Caco-2 (cell line): ENCODE measurements around the gene PPP1R15B. TPM values are rescaled to one million over a fixed set of nuclear protein-coding genes. Genes with fewer than 3 reads are reported as not detected.

Source experiments
- BruUV-seq: library from RNA; stranded (reverse); fragments of 400-500 nt; replicated peaks from 2 replicates; lab custom pipeline; 2021; lab: Mats Ljungman, UMichigan
- CTCF ChIA-PET: fragments of 300-600 bp; sonication (Branson Sonifier 250); formaldehyde crosslinking; loops from one replicate; lab custom pipeline; 2022; ENCODE audit warnings: antibody characterized with exemption; lab: Charles Lee
- POLR2A ChIA-PET: fragments of 300-600 bp; sonication (Branson Sonifier 250); formaldehyde crosslinking; loops from one replicate; lab custom pipeline; 2022; ENCODE audit warnings: antibody characterized with exemption; lab: Charles Lee
- DNase-seq, 2 experiments: peaks; one replicate each; pipeline versions ENCODE4 v3.0.0 to v3.0.0-alpha.2; 2020 to 2022
- H3K27me3 ChIP-seq: replicated peaks from 2 replicates; pipeline ENCODE4 v1.6.0; 2011; ENCODE audit warnings: low read length; ENCODE audit not compliant: control insufficient read depth, insufficient read depth
- H3K36me3 ChIP-seq: 2 replicates; pipeline ENCODE4 v1.5.1; 2011; ENCODE audit warnings: low read length; ENCODE audit not compliant: control insufficient read depth, insufficient read depth
- H3K4me1 ChIP-seq: fragments of 250-450 bp; sonication (Bioruptor Pico); 2 replicates; pipeline ENCODE4 v1.5.1; 2020; ENCODE audit warnings: mild to moderate bottlenecking
- H3K4me3 ChIP-seq: 2 replicates; pipeline ENCODE4 v1.5.1; 2011; ENCODE audit warnings: low read depth, mild to moderate bottlenecking, control low read depth, low read length
- H3K9me3 ChIP-seq: fragments of 250-450 bp; sonication (Bioruptor Pico); 2 replicates; pipeline ENCODE4 v1.5.1; 2020; ENCODE audit warnings: mild to moderate bottlenecking, moderate library complexity
- H3K27ac Mint-ChIP-seq: one replicate; pipeline ENCODE4 v1.8.0; 2022; ENCODE audit warnings: mixed read lengths; ENCODE audit not compliant: unreplicated experiment
- H3K27me3 Mint-ChIP-seq: one replicate; pipeline ENCODE4 v1.8.0; 2022; ENCODE audit warnings: mixed read lengths; ENCODE audit not compliant: insufficient read depth, unreplicated experiment
- H3K36me3 Mint-ChIP-seq: one replicate; pipeline ENCODE4 v1.8.0; 2022; ENCODE audit warnings: mild to moderate bottlenecking, mixed read lengths; ENCODE audit not compliant: insufficient read depth, unreplicated experiment
- H3K4me1 Mint-ChIP-seq: one replicate; pipeline ENCODE4 v1.8.0; 2022; ENCODE audit warnings: low read depth, mixed read lengths; ENCODE audit not compliant: unreplicated experiment
- H3K4me3 Mint-ChIP-seq: one replicate; pipeline ENCODE4 v1.8.0; 2022; ENCODE audit warnings: mild to moderate bottlenecking, moderate library complexity, mixed read lengths; ENCODE audit not compliant: unreplicated experiment
- H3K9me3 Mint-ChIP-seq: one replicate; pipeline ENCODE4 v1.8.0; 2022; ENCODE audit warnings: mixed read lengths; ENCODE audit not compliant: unreplicated experiment
- intact Hi-C: fragments of 100-400 bp; cut with micrococcal nuclease; formaldehyde crosslinking; loops from one replicate; pipeline ENCODE4 v1.10.0; 2022; ENCODE audit not compliant: unreplicated experiment
- total RNA-seq: library from RNA; stranded (reverse); gene quantifications from 2 replicates; pipeline ENCODE4 v1.2.3, GENCODE V29; 2022
- TF ChIP-seq, protein P1 (sequence below), 2 experiments: fragments of 200-600 bp in 1 of 2; IDR thresholded peaks; 1 replicate in 1 of 2; 2 replicates in 1 of 2; pipeline versions ENCODE4 v1.5.1 to v1.8.0; 2011 to 2022; ENCODE audit warnings: antibody characterized with exemption in 1 of 2, control low read depth in 1 of 2, inconsistent platforms in 1 of 2, low read depth in 1 of 2, low read length in 1 of 2, mild to moderate bottlenecking in 1 of 2, moderate library complexity in 1 of 2; ENCODE audit not compliant: insufficient read depth in 1 of 2, severe bottlenecking in 1 of 2, unreplicated experiment in 1 of 2

The PPP1R15B gene
- total RNA-seq, 1 experiment from 2014 or later, result 48.4 TPM

- H3K27me3 Mint-ChIP-seq, result no peaks in the 10 kb centered on the region
- CTCF ChIA-PET, result interaction anchor here (0.5 to 3.3 kb wide), 19 partner anchors 9 to 375 kb away, joined by 3 to 35 read pairs (median 5); partner anchors contain the start of genes MDM4 and PIK3C2B
- no TSS peak for BruUV-seq
- Histone ChIP-seq H3K4me1 (peaks cover 5% of the 10 kb centered on the region; the same call in 1 of the 2 replicates), H3K9me3 (no peaks in the 10 kb centered on the region), H3K4me3 (no peak overlapping the region), H3K36me3 (peaks cover 4% of the 10 kb centered on the region; the same call in 1 of the 2 replicates), H3K27me3 (no peaks in the 10 kb centered on the region)
- H3K36me3 Mint-ChIP-seq, result peaks cover 32% of the 10 kb centered on the region
- H3K27ac Mint-ChIP-seq, result peak overlapping the region; percentile 4
- DNase-seq, result peak; percentile 75 to 80
- intact Hi-C loops, result loop anchor here (1.0 kb wide), 2 partner anchors 63 to 72 kb away; partner anchors contain the start of gene PIK3C2B
- POLR2A ChIA-PET, result interaction anchor here (0.6 to 1.0 kb wide), 3 partner anchors 24 to 218 kb away, joined by 3 to 4 read pairs (median 3); partner anchors contain the start of genes GOLT1A and MDM4
- no peak overlapping the region for H3K4me3 Mint-ChIP-seq
- H3K4me1 Mint-ChIP-seq, result peaks cover 7% of the 10 kb centered on the region
- H3K9me3 Mint-ChIP-seq, result no peaks in the 10 kb centered on the region
- TF ChIP-seq, protein P1, sequence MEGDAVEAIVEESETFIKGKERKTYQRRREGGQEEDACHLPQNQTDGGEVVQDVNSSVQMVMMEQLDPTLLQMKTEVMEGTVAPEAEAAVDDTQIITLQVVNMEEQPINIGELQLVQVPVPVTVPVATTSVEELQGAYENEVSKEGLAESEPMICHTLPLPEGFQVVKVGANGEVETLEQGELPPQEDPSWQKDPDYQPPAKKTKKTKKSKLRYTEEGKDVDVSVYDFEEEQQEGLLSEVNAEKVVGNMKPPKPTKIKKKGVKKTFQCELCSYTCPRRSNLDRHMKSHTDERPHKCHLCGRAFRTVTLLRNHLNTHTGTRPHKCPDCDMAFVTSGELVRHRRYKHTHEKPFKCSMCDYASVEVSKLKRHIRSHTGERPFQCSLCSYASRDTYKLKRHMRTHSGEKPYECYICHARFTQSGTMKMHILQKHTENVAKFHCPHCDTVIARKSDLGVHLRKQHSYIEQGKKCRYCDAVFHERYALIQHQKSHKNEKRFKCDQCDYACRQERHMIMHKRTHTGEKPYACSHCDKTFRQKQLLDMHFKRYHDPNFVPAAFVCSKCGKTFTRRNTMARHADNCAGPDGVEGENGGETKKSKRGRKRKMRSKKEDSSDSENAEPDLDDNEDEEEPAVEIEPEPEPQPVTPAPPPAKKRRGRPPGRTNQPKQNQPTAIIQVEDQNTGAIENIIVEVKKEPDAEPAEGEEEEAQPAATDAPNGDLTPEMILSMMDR (IDR thresholded peaks at IDR 0.05; ENCODE audit: insufficient read depth in 1 of 2, low read depth in 1 of 2, low read length in 1 of 2, severe bottlenecking in 1 of 2, unreplicated experiment in 1 of 2), result peak; percentile 94 to 97
Measured at GRCh38 chr1:204431310-204432184, 19.9 kb upstream of the PPP1R15B start.

GRCh38 chr1:204429746-204430145, 18.1 kb upstream of the PPP1R15B start:
- H3K4me1 Mint-ChIP-seq, result peaks cover 16% of the 10 kb centered on the region
- DNase-seq, result no peak
- no peaks in the 10 kb centered on the region for H3K27me3 Mint-ChIP-seq
- no peak overlapping the region for H3K4me3 Mint-ChIP-seq
- no peaks in the 10 kb centered on the region for H3K9me3 Mint-ChIP-seq
- intact Hi-C loops, result no loop called here
- H3K9me3 ChIP-seq, result no peaks in the 10 kb centered on the region
- H3K36me3 Mint-ChIP-seq, result peaks cover 33% of the 10 kb centered on the region
- POLR2A ChIA-PET, result no interaction called here
- H3K4me1 ChIP-seq, result peaks cover 5% of the 10 kb centered on the region; the same call in 1 of the 2 replicates
- no peaks in the 10 kb centered on the region for H3K27me3 ChIP-seq
- CTCF ChIA-PET, result interaction anchor here (1.0 kb wide), 1 partner anchor 18 kb away, joined by 3 read pairs; no protein-coding TSS in a partner anchor
- no TSS peak for BruUV-seq
- H3K27ac Mint-ChIP-seq, result no peak overlapping the region
- TF ChIP-seq, protein P1 (IDR thresholded peaks at IDR 0.05; ENCODE audit: insufficient read depth in 1 of 2, low read depth in 1 of 2, low read length in 1 of 2, severe bottlenecking in 1 of 2, unreplicated experiment in 1 of 2), result no peak
- H3K36me3 ChIP-seq, result peaks cover 7% of the 10 kb centered on the region
- H3K4me3 ChIP-seq, result no peak overlapping the region

DNA sequence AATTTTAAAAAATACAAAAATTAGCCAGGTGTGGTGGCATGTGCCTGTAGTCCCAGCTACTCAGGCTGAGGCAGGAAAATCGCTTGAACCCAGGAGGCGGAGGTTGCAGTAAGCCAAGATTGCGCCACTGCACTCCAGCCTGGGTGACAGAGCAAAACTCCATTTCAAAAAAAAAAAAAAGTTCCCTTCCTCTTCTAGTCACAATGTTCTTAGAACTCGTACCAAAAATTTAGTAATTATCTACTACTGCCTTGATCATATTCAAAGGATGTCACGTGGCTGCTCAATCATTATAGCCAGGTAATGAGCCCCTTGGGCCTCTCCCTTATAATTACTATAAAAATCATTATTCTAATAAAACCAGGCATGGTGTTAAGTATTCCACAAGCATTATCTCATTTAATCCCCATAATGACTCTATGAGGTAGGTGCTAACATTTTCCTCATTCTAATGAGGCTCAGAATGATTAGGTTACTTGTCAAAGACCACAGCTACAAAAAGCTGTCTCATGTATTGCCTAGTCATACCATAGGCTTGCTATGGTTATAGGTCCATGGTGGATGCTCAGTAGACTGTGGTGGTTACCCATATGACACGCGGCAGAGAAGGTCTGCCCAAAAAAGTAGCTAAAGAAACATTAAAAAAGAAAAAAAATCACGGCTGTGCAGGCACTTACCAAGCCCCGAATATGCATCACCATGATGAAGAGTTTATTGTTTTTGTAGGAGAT, 15.5 kb upstream of the PPP1R15B start:
- TF ChIP-seq, protein P1 (IDR thresholded peaks at IDR 0.05; ENCODE audit: insufficient read depth in 1 of 2, low read depth in 1 of 2, low read length in 1 of 2, severe bottlenecking in 1 of 2, unreplicated experiment in 1 of 2), result no peak
- peaks cover 45% of the 10 kb centered on the region for H3K36me3 Mint-ChIP-seq
- Histone ChIP-seq H3K4me1 (peaks cover 5% of the 10 kb centered on the region; the same call in 1 of the 2 replicates), H3K4me3 (no peak overlapping the region), H3K36me3 (peaks cover 3% of the 10 kb centered on the region), H3K9me3 (no peaks in the 10 kb centered on the region), H3K27me3 (no peaks in the 10 kb centered on the region)
- CTCF ChIA-PET, result interaction anchor here (0.6 kb wide), 1 partner anchor 8 kb away, joined by 3 read pairs; no protein-coding TSS in a partner anchor
- DNase-seq, result no peak
- H3K27ac Mint-ChIP-seq, result no peak overlapping the region
- H3K9me3 Mint-ChIP-seq, result no peaks in the 10 kb centered on the region
- POLR2A ChIA-PET, result no interaction called here
- peaks cover 16% of the 10 kb centered on the region for H3K4me1 Mint-ChIP-seq
- no TSS peak for BruUV-seq
- H3K4me3 Mint-ChIP-seq, result no peak overlapping the region
- intact Hi-C loops, result no loop called here
- H3K27me3 Mint-ChIP-seq, result no peaks in the 10 kb centered on the region
